Measurements from ENCODE around the gene PPP1R3G.
A peak's percentile ranks its signal among the peaks of the same experiment; 100 is the strongest.

DNA sequence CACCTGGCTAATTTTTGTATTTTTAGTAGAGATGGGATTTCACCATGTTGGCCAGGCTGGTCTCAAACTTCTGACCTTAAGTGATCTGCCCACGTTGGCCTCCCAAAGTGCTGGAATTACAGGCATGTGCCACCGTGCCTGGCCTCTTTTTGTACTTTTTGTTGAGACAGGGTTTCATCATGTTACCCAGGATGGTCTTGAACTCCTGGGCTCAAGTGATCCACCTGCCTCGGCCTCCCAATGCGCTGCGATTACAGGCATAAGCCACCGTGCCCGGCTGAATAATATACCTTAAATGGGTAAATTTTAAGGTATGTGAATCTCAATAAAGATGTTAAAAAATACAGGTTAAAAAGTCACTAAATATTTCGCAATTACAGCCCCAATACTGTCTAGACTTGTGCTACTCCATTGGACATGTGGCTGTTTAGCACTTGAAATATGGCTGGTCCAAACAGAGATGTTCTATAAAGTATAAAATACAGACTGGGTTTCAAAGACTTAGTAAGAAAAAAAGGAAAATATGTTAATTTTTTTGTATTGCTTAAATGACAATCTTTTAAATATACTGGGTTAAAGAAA lies 42.1 kb downstream of the PPP1R3G start:
- TF ChIP-seq EP300 (IDR thresholded peaks at IDR 0.05; ENCODE audit: borderline replicate concordance) (no peak), RAD21 (IDR thresholded peaks at IDR 0.05; ENCODE audit: low read depth) (no peak), TAF1 (IDR thresholded peaks at IDR 0.05; ENCODE audit: low read depth) (no peak), REST (IDR thresholded peaks at IDR 0.05; ENCODE audit: low read depth) (no peak), CEBPB (IDR thresholded peaks at IDR 0.05) (peak; percentile 9; the same call in 1 of the 2 replicates), NFIC (IDR thresholded peaks at IDR 0.05) (no peak), TEAD4 (IDR thresholded peaks at IDR 0.05) (no peak), YY1 (IDR thresholded peaks at IDR 0.05; ENCODE audit: low read depth) (no peak), EGR1 (IDR thresholded peaks at IDR 0.05) (no peak), TCF12 (IDR thresholded peaks at IDR 0.05; ENCODE audit: low read depth) (no peak), CREB1 (IDR thresholded peaks at IDR 0.05; ENCODE audit: low read depth) (no peak)
- TF ChIP-seq, protein P1, sequence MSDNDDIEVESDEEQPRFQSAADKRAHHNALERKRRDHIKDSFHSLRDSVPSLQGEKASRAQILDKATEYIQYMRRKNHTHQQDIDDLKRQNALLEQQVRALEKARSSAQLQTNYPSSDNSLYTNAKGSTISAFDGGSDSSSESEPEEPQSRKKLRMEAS (IDR thresholded peaks at IDR 0.05), result no peak
- TF ChIP-seq, protein P2, sequence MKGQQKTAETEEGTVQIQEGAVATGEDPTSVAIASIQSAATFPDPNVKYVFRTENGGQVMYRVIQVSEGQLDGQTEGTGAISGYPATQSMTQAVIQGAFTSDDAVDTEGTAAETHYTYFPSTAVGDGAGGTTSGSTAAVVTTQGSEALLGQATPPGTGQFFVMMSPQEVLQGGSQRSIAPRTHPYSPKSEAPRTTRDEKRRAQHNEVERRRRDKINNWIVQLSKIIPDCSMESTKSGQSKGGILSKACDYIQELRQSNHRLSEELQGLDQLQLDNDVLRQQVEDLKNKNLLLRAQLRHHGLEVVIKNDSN (IDR thresholded peaks at IDR 0.05), result no peak
